ENCODE results near the gene STX1B.

GRCh38 chr16:30946671-30947540 lies 63.5 kb downstream of the STX1B start:
- TF ChIP-seq RAD21 (IDR thresholded peaks at IDR 0.05 in 1 of 2, conservative IDR thresholded peaks at IDR 0.05 in 1 of 2; ENCODE audit: low read depth in 2 of 2, low read length in 2 of 2) (no peak), FOSL1 (IDR thresholded peaks at IDR 0.05; ENCODE audit: insufficient read depth, low read depth, low read length) (no peak), POLR2AphosphoS5 (IDR thresholded peaks at IDR 0.05; ENCODE audit: low read depth, low read length) (no peak), PHF8 (conservative IDR thresholded peaks at IDR 0.05; ENCODE audit: low read depth, low read length) (no peak), EP300 (IDR thresholded peaks at IDR 0.05; ENCODE audit: borderline replicate concordance in 1 of 2, low read depth in 2 of 2, low read length in 2 of 2) (no peak), HDAC6 (IDR thresholded peaks at IDR 0.05; ENCODE audit: low read depth, low read length) (no peak), JUND (IDR thresholded peaks at IDR 0.05; ENCODE audit: low read length) (no peak), EZH2 (IDR thresholded peaks at IDR 0.05; ENCODE audit: low read depth, low read length, severe bottlenecking) (no peak), ATF2 (IDR thresholded peaks at IDR 0.05; ENCODE audit: low read length) (no peak), RFX5 (IDR thresholded peaks at IDR 0.05; ENCODE audit: borderline replicate concordance, low read depth, low read length) (no peak)
- TF ChIP-seq, protein P1, sequence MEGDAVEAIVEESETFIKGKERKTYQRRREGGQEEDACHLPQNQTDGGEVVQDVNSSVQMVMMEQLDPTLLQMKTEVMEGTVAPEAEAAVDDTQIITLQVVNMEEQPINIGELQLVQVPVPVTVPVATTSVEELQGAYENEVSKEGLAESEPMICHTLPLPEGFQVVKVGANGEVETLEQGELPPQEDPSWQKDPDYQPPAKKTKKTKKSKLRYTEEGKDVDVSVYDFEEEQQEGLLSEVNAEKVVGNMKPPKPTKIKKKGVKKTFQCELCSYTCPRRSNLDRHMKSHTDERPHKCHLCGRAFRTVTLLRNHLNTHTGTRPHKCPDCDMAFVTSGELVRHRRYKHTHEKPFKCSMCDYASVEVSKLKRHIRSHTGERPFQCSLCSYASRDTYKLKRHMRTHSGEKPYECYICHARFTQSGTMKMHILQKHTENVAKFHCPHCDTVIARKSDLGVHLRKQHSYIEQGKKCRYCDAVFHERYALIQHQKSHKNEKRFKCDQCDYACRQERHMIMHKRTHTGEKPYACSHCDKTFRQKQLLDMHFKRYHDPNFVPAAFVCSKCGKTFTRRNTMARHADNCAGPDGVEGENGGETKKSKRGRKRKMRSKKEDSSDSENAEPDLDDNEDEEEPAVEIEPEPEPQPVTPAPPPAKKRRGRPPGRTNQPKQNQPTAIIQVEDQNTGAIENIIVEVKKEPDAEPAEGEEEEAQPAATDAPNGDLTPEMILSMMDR (IDR thresholded peaks at IDR 0.05; ENCODE audit: control extremely low read depth in 1 of 3, insufficient read depth in 1 of 3, low read depth in 1 of 3, low read length in 3 of 3) = no peak
